PC-3 (cell line): ENCODE measurements around the gene PCED1B. TPM values are rescaled to one million over a fixed set of nuclear protein-coding genes. Genes with fewer than 3 reads are reported as not detected.

Experiments
- ATAC-seq: fragments of 200-7000 bp; cut with Tn5 transposase; 2 replicates; pipeline ENCODE4 v1.9.1; 2020; ENCODE audit warnings: mild to moderate bottlenecking, moderate library complexity
- BruUV-seq: library from RNA; stranded (reverse); fragments of 400-500 nt; replicated peaks from 2 replicates; lab custom pipeline; 2021; lab: Mats Ljungman, UMichigan
- CTCF ChIA-PET: fragments of 300-600 bp; sonication (Branson Sonifier 250); formaldehyde crosslinking; loops from one replicate; lab custom pipeline; 2022; ENCODE audit warnings: antibody characterized with exemption; lab: Charles Lee
- POLR2A ChIA-PET: fragments of 300-600 bp; sonication (Branson Sonifier 250); formaldehyde crosslinking; loops from one replicate; lab custom pipeline; 2022; ENCODE audit warnings: antibody characterized with exemption; ENCODE audit not compliant: unreplicated experiment; lab: Charles Lee
- DNase-seq: peaks from one replicate; pipeline ENCODE4 v3.0.0-alpha.2; 2015
- H2AFZ ChIP-seq: fragments of 300-600 bp; sonication (generic); 2 replicates; pipeline ENCODE4 v1.6.0; 2016; ENCODE audit warnings: antibody characterized with exemption, low read length
- H3F3A ChIP-seq: fragments of 300-600 bp; sonication (generic); one replicate; pipeline ENCODE4 v1.6.0; 2017; ENCODE audit warnings: antibody characterized with exemption, low read length, control low read depth, mild to moderate bottlenecking; ENCODE audit not compliant: unreplicated experiment
- H3K27ac ChIP-seq: fragments of 300-600 bp; sonication (generic); 2 replicates; pipeline ENCODE4 v1.5.1; 2016; ENCODE audit warnings: mild to moderate bottlenecking, low read length
- H3K27me3 ChIP-seq: fragments of 300-600 bp; sonication (generic); 2 replicates; pipeline ENCODE4 v1.6.1; 2016; ENCODE audit warnings: low read length, mixed read lengths
- H3K36me3 ChIP-seq: fragments of 300-600 bp; sonication (generic); 2 replicates; pipeline ENCODE4 v1.6.1; 2016; ENCODE audit warnings: low read depth, mixed run types, low read length, mixed read lengths
- H3K4me1 ChIP-seq: fragments of 300-600 bp; sonication (generic); 2 replicates; pipeline ENCODE4 v1.5.1; 2016; ENCODE audit warnings: low read length; ENCODE audit not compliant: insufficient read depth
- H3K4me2 ChIP-seq: fragments of 300-600 bp; sonication (generic); 2 replicates; pipeline ENCODE4 v1.6.0; 2016; ENCODE audit warnings: low read length
- H3K4me3 ChIP-seq: fragments of 300-600 bp; sonication (generic); 2 replicates; pipeline ENCODE4 v1.5.1; 2016; ENCODE audit warnings: mild to moderate bottlenecking, low read length, mixed read lengths
- H3K79me2 ChIP-seq: fragments of 300-600 bp; sonication (generic); 2 replicates; pipeline ENCODE4 v1.6.1; 2017; ENCODE audit warnings: low read length, mixed read lengths
- H3K9ac ChIP-seq: fragments of 300-600 bp; sonication (generic); 2 replicates; pipeline ENCODE4 v1.6.0; 2016; ENCODE audit warnings: mild to moderate bottlenecking, low read length
- H3K9me2 ChIP-seq: fragments of 300-600 bp; sonication (generic); replicated peaks from 2 replicates; pipeline ENCODE4 v1.6.1; 2016; ENCODE audit warnings: mixed run types, low read length, mixed read lengths
- H3K9me3 ChIP-seq: fragments of 300-600 bp; sonication (generic); 2 replicates; pipeline ENCODE4 v1.6.1; 2016; ENCODE audit warnings: low read length, mixed read lengths
- H4K20me1 ChIP-seq: fragments of 300-600 bp; sonication (generic); 2 replicates; pipeline ENCODE4 v1.6.1; 2016; ENCODE audit warnings: low read length, mixed read lengths
- CTCF ChIP-seq: fragments of 300-600 bp; sonication (generic); conservative IDR thresholded peaks from 2 replicates; pipeline ENCODE4 v1.5.1; 2017; ENCODE audit warnings: antibody characterized with exemption, low read depth, mild to moderate bottlenecking, low read length
- EZH2 ChIP-seq: fragments of 300-600 bp; sonication (generic); IDR thresholded peaks from one replicate; pipeline ENCODE4 v1.6.1; 2017; ENCODE audit warnings: antibody characterized with exemption, mild to moderate bottlenecking, low read length; ENCODE audit not compliant: unreplicated experiment
- EZH2phosphoT487 ChIP-seq: fragments of 300-600 bp; sonication (generic); IDR thresholded peaks from 2 replicates; pipeline ENCODE4 v1.6.1; 2018; ENCODE audit warnings: mild to moderate bottlenecking, antibody characterized with exemption, low read length, borderline replicate concordance
- intact Hi-C: fragments of 100-400 bp; cut with micrococcal nuclease; formaldehyde crosslinking; loops from 2 replicates; pipeline ENCODE4 v1.9.0; 2023
- total RNA-seq: library from RNA; depleted of rRNA; stranded (reverse); fragments of >200 nt; gene quantifications from 2 replicates; pipeline ENCODE4 v1.2.3, GENCODE V29; 2014

The PCED1B gene
- total RNA-seq, 1 experiment from 2014 or later, result 1.0 TPM

- BruUV-seq, result TSS peak; percentile 54
- Histone ChIP-seq H3K9me2 (no peaks in the 10 kb centered on the region), H4K20me1 (peaks cover 7% of the 10 kb centered on the region; the same call in 1 of the 2 replicates), H3K27me3 (no peaks in the 10 kb centered on the region), H3K9ac (peak overlapping the region; percentile 75), H2AFZ (peak overlapping the region; percentile 83), H3K27ac (peak overlapping the region; percentile 85), H3K4me2 (peak overlapping the region; percentile 94), H3K4me3 (peak overlapping the region; percentile 82), H3K9me3 (no peaks in the 10 kb centered on the region), H3F3A (peaks cover 10% of the 10 kb centered on the region), H3K79me2 (peaks cover 53% of the 10 kb centered on the region), H3K36me3 (no peaks in the 10 kb centered on the region), H3K4me1 (peaks cover 78% of the 10 kb centered on the region)
- DNase-seq (peak; percentile 75), ATAC-seq (peak; percentile 23)
- POLR2A ChIA-PET, result interaction anchor here (0.6 to 1.0 kb wide), 2 partner anchors 14 to 192 kb away, joined by 3 to 7 read pairs; no protein-coding TSS in a partner anchor
- CTCF ChIA-PET, result interaction anchor here (0.6 kb wide), 1 partner anchor 173 kb away, joined by 3 read pairs; no protein-coding TSS in a partner anchor
- intact Hi-C loops, result loop anchor here (2.0 to 5.0 kb wide), 7 partner anchors 16 to 226 kb away; no protein-coding TSS in a partner anchor
- TF ChIP-seq CTCF, result no peak
- no peak for TF ChIP-seq EZH2
- no peak for TF ChIP-seq EZH2phosphoT487
Observed at GRCh38 chr12:47080725-47081502, 1.5 kb downstream of the PCED1B start.

- H3K4me3 ChIP-seq, result no peak overlapping the region
- H3K27ac ChIP-seq, result peak overlapping the region; percentile 26
- no peak overlapping the region for H3K9ac ChIP-seq
- peaks cover 7% of the 10 kb centered on the region; the same call in 1 of the 2 replicates for H4K20me1 ChIP-seq
- H3K27me3 ChIP-seq, result no peaks in the 10 kb centered on the region
- peaks cover 78% of the 10 kb centered on the region for H3K4me1 ChIP-seq
- H2AFZ ChIP-seq, result no peak overlapping the region
- peak overlapping the region; percentile 94 for H3K4me2 ChIP-seq
- no peak for DNase-seq
- peaks cover 10% of the 10 kb centered on the region for H3F3A ChIP-seq
- TF ChIP-seq EZH2phosphoT487 (no peak), CTCF (no peak), EZH2 (no peak)
- H3K79me2 ChIP-seq, result peaks cover 39% of the 10 kb centered on the region
- intact Hi-C loops, result loop anchor here (5.0 kb wide), 1 partner anchor 85 kb away; no protein-coding TSS in a partner anchor
- no TSS peak for BruUV-seq
- ChIA-PET CTCF (no interaction called here), POLR2A (no interaction called here)
- no peak for ATAC-seq
- no peaks in the 10 kb centered on the region for H3K9me3 ChIP-seq
- no peaks in the 10 kb centered on the region for H3K36me3 ChIP-seq
- H3K9me2 ChIP-seq, result no peaks in the 10 kb centered on the region
Observed at GRCh38 chr12:47082283-47082682, 2.9 kb downstream of the PCED1B start.
